Endometrial microvascular endothelial cells (primary cell): ENCODE measurements around the gene MYBBP1A. TPM values are rescaled to one million over a fixed set of nuclear protein-coding genes. Genes with fewer than 3 reads are reported as not detected.

Experiments
- in situ Hi-C: cut with HindIII; loops from 2 replicates; pipeline ENCODE4 v1.10.0; 2017; ENCODE audit warnings: low sequenced_read_pairs, low pct_unique_long_range_greater_than_20kb; ENCODE audit errors: inconsistent ontology term
- total RNA-seq: library from RNA; depleted of rRNA; stranded (reverse); fragments of >200 nt; gene quantifications from one replicate; pipeline ENCODE4 v1.2.3, GENCODE V29; 2015; ENCODE audit errors: inconsistent ontology term

Gene MYBBP1A
- total RNA-seq, 1 donor from 2014 or later = 111 TPM

DNA sequence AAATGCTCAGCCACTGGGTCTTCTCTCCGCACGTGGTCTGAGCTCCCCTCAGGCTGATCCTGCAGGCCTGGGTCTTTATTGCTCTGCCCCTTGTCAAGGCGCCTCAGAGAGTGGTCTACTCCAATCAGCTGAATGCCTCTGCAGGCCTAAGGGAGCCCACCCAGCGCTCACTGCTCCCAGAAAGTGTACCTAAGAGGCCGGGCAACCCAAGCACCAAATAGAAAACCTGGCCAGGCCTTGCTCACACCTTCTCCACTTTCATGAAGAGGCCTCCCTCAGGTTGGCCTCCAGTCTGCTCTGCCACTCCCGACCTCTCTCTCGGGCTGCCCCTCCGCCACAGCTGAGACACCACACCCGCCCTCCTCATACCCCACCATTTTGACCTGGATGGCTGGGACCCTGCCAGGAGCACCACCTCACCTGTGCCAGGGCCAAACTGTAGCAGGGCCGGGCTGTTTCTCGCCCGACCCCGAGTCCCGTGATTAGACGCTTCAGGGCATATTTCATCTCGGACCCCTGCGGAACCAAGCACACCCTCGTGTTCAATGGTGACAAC lies 665 bp downstream of the MYBBP1A start:
- in situ Hi-C loops = no loop called here

DNA sequence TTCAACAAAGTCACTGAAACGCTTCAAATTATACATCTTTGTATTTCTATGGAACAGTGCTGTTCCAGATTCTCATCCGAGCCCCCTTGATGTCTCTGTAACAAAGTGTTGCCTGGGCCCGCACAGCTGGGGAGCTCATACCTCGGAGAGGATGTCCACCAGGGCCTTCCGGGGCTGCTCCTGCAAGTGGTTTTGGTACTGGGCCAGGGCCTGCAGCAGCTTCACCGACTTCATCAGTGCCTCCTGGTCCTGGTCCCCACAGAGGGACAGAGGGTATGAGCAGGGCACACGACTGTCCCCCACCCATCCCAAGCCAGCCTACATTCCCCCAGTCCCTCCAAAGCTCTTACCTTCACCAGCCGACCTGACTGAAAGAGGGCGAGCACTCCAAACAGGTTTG lies 1.5 kb downstream of the MYBBP1A start:
- in situ Hi-C loops = no loop called here

DNA sequence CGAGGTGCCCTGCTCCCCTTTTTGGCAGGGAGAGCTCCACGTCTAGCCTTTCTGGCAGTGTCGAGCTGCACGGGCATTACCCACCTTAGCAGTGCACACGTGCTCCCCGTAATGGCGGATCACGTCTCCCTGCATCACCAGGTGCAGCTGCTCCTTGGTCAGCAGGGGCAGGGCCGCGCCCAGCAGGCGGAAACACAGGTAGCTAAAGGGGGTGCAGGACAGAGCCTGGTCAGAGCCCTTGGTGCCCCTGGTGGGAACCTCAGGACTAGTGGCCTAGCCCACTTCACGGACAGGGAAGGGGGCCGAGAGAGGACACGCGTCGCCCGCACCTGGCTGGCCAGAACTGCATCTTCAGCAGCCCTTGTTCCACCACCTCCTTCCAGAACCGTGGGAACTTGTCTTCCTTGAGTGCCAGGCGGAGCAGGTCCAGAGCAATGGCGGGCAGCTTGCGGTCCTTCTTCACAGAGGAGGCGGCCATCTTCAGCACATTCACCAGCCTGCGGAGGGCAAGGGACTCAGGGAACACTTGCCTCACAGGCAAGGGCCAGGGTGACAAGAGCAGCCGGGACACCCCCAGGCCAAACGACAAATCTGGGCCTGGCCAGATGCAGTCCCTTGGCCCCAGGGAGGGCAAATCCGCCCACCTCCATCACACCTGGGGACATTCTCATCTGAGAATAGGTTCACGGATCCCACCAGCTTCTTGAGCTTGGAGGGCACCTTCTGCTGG lies 3.2 kb downstream of the MYBBP1A start:
- in situ Hi-C loops = no loop called here

DNA sequence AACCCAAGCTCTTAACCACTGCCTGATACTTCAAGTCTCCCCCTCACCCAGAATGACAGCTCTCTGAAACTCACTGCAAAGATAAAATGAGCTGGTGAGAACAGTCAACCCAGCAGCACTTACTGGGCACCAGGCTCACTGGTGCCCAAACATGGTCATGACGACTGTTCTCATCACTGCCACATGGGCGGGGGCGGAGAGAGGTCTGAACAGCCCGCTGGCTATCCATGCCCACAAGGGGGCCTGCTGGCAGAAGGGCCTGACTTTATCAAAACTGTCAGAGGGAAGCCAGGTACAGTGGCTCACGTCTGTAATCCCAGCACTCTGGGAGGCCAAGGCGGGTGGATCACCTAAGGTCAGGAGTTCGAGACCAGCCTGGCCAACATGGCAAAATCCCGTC lies 4.0 kb downstream of the MYBBP1A start:
- in situ Hi-C loops = no loop called here

DNA sequence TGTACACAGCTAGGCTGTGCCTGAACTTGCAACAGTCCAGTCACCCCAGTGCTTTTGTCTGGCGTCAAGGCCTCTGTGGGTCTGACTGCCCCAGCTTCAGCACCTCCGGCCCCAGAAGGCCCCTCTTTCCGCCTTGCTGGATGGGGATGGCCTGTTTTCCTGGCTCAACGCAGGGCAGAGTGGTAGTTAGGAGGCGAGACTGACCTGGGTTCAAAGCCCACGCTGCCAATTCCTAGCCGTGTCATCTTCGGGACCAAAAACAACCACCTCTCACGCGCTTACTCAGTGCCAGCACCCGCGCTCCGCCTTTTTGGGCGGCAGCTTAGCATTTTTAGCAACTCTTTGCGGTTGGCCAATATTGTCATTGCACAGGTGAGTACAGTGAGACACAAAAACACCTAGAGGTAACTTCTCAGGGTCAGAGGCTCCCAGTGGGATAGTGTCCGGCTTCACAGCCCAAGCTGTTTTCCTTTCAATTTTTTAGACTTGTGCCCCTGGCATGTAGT lies 4.6 kb downstream of the MYBBP1A start:
- in situ Hi-C loops = no loop called here

DNA sequence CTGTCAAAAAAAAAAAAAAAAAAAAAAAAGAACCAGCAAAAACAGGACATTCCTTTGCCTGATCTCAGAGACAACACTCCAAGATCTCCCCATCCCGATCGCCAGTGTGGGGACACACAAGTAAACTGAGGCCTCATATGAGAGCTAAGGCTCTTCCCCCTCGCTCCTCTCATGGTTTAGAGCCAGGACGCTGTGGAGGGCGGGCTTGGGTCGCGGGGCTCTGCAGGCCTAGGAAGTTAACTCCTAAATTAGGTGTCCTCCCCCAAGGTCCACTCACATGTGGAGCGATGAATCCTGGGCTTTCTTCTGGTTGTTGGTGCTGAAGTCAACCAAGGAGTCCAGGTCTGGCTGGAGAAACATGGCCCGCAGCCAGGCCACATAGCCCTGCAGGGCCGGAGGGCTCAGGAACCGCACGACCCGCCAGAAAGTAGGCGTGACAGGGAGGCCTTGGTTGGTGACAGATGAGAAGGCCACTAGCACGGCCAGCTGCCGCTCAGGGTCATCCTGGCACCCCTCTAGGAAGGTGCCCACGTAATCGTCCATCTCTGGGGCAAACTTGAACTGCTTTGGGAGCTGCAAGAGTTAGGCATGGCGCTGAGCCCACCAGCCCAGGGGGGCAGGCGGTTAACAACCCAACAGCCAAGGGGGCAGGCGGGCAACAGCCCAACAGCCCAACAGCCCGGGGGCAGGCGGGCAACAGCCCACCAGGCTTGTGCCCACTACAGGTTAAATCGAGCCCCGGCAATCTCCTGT lies 5.2 kb downstream of the MYBBP1A start:
- in situ Hi-C loops = no loop called here

DNA sequence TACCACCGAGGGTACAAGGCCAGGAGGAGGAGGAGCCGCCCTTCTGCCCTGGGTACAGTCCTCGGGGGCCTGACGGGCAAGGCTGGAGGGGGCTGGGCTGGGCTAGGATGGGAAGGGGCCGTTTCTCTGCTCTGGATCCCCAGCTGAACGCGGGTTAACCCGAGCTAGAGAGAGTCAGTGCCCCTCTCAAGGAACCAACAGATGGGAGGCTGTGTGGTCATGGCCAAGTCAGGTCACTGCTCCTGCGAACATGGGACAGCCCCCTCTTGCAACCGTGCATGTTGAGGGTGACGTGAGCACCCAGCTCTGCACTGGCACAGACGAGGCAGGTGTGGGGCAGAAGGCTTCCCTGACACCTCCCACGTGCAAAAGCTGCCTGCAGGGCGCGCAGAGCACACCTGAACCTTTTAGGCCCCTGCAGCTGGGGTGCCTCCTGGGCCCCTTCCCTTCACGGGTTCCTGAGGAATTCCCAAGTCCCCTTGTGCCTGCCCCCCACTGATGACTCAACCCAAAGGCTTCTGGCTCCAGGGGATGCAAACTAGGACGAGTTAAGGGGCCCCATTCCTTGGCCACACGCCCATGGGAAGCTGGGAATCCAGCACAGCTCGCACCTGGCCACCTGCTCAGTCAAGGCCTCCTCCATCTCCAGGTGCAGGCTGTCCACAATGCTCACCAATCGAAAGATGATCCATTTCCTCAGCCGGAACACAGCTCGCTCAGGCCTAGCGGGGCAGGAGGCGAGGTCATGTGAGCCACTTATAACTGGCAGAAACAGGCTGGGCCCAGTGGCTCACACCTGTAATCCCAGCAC lies 6.3 kb downstream of the MYBBP1A start:
- in situ Hi-C loops = no loop called here

DNA sequence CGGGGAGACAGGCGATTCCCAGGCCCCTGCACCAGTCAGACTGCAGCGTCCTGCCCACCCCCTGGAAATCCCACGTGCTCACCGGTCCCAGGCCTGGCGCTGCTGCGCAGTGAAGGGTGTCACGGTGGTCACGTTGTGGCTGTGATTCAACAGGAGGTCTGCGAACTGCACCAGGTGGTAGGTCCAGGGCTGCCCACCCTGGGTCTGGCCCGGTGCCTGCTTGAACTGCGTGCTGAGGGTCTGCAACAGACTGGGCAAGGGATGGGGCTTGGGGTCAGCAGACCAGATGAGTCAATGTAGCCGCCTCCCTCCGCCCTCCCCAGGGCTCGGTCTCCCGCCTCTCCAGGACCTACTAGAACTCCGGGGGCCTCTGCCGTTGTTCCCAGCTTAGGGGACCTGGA lies 7.1 kb downstream of the MYBBP1A start:
- in situ Hi-C loops = no loop called here

DNA sequence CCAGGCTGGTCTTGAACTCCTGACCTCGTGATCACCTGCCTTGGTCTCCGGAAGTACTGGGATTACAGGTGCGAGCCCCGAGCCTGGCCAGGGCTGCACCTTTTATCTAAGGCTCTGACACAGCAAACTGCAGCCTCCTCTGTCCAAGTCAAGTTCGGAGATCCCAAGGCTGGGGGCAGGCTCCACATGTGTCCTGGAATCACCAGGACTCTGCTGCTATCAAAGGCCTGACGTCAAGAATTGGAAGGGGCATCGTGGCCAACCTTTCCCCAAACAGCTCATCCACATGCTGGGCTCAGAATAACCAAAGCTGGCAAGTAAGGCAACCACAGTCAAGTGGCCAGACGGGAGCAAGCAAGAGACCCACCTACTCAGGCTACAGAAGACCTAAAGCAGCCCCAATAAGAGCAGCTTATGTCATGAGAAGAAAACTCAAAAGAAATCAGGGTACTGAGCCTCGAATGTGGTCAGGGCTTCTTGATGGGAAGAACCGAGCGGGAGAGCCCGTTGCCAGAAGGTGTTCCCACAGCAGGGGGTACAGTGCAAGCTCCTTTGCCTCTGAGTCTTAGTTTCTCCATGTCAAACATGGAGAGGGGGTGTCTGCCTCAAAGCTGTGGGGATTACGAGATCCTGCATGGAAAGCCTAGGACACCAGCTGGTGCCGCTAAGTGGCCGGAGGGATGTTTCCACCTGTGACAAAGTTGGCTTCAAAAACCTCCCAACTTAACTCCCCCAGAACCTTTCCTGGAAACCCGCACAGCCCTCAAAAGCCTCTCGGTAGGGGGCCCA lies 7.9 kb downstream of the MYBBP1A start:
- in situ Hi-C loops = no loop called here

DNA sequence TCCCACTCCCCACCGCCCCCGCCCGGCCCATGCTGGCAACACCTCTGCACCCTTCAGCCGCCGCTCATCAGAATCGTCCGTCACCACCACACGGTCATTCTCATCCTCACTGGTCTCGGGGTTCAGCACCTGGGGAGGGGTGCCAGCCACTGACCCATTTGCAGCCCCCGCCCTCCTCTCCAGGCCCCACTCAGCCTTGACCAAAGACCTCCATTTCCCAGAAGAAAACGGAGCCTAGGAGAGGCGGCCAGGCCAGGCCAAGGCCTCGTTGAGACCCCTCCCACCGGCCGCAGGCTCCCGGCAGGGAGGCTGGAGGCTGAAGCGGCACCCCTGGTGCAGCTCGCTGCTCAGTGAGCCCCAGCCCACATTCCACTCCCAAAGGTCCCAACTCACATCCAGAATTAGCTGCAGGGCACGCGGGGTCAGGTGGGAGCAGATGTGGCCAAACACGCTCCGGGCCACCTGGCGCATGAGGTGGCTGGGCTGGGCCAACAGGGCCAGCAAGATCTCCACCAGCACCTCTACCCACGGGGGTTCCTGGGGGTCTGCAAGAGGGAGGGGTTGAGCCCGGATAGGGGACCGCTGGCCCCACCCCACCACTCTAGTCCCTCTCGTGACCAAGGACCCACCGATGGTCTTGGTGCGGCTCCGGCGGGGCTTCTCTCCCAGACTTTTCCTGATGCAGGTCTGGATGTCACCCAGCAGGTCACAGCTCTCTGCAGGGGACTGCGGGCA lies 9.8 kb downstream of the MYBBP1A start:
- in situ Hi-C loops = no loop called here

DNA sequence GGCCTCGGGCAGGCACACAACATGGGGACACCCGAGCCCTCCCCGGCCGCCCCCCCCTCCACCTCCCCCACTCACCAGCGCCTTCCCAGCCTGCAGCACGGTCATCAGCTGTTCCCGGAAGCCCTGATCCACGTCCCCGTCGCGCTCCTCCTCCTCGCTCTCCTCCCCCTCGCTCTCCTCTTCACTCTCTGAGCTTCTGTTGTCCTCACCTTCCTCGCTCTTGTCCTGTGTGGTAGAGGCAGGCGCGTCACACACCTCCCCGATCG lies 10.3 kb downstream of the MYBBP1A start:
- in situ Hi-C loops = no loop called here

DNA sequence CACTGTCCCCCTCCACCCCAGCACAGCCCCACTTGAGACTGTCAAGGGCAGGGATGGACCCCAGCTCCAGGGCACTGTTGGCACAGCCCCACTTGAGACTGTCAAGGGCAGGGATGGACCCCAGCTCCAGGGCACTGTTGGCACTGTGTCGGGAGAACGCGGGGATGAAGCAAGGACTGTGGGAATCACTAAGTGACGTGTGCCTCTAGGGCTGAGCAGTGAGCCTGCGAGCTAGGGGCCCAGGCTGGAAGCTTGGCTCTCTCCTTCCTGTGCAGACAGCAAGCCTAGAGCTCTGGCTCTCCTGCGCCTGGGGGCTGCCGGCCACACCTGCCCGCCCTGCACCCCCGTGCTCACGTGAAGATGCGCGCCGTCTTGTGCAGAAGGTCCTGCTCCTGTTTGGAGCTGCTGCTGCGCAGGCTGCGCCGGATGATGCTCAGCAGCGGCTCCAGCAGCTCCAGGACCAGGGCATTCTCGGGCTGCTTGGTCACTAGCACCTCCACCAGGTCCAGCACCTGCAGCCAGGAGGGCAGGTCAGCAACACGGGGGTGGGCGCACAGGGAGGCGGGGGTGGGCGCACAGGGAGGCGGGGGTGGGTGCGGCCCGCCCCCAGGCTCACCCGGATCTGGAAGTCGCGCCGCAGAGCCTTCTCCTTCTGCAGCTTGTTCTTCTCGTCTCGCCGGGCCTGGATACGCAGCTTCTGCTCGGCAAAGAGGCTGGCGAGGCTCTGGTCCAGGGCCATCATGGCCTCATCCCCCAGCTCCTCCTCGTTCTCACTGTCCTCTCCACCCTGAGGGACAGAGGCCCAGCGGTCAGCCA lies 10.8 kb downstream of the MYBBP1A start:
- in situ Hi-C loops = no loop called here

DNA sequence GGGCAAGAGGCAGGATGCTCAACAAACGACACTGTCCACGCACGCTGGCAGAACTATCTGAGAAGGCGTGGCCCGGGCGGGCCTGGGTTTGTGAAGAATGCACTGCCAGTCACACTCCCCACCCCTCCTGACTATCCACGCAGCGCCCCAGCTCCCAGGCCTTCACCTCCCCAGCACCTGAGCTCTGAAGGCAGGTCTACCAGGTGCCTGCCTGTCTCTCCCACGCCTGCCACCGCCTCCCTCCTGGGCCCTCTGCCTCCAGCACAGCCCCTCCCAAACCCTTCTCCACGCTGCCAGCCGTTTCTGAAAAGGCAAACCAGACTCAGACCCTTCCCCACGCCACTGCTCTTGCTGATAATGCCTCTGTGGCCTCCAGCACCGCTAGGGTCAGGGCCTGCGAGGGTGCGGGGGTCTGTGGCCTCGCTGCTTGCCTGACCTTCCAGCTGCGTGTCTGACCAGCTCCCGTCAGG lies 11.6 kb downstream of the MYBBP1A start:
- in situ Hi-C loops = no loop called here

DNA sequence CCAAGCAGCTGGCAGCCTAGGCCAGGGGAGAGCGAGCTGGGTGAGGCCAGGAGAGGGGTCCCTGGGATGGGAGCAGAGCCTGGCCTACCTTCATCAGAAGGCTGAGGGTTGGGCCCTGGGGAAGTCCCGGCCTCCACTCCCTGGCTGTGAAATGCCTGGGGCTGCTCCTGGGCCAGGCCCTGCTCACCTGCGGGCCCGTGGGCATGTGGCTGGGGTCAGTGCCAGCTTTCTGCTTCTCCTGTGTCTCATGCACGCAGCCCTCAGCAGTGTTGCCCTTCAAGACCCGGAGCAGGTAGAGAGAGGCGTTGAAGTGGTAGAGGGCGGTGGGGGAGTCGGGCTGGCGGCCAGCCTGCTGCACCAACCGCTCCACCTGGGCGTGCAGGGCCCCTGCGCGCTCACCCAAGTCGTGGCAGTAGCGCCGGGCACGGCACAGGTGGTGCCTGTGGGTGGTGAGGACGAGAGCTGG lies 12.4 kb downstream of the MYBBP1A start:
- in situ Hi-C loops = no loop called here

DNA sequence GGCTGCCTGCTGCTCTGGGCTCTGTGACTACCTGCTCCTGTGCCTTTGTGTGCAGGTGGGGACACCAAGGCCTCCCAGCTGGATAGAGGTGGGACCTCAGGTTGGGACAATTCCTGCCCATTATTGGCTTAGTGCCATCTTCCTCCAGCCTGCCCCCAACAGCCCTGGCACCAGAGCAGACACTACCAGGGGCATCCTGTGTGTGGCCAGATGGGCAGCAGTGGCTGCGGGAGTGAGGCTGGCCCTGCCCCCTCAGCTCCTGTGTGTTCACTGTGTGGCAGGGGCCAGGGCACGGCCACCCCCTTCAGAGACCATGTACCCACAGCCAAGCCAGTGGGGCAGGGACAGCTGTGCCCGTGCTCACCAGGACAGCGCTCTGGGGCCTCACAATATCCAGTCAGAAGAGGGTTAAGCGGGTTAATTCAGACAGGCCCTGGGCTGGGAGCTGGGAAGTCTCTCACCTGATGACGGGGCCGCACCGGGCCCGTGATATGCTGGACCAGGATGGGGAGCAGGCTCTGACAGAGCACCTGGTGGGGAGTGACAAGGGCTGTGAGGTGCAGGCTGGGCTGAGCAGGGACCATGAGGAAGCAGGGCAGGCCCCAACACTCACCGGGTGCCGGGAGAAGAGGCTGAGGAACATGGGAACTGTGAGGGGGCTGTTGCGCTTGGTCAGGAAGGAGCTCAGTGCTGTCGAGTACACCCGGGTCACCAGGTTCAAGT lies 13.0 kb downstream of the MYBBP1A start:
- in situ Hi-C loops = no loop called here

DNA sequence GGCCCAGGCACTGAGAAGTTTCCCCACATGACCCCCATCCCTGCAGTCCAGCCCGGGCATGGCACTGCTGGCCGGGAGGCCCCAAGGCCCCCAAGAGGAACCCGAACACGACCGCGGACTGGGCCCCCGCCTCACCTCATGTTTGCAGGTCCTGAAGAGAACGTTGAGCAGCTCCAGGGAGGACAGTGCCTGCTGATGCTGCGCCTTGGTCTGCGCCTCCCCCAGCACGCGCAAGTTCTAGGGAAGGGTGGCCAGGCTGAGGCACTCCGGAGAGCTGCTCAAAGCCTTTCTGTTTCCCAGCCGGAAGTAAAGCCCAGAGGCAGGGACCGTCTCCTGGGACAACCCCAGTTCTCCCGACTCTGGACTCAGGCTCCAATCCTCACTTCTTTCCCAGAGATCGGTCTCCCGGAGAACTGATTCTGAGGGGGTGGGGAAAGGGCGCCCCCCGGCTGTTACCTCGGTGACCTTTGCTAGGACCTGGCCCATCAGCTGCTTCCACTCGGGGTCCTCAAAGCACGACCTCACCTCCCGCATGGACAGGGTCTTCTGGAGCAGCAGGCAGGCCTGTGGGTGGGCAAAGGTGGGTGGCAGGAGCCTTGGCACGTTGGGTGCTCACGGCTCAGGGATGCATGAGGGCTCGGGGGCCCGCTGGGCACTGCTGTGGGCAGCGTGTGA lies 13.7 kb downstream of the MYBBP1A start:
- in situ Hi-C loops = no loop called here
